Measurements from ENCODE around the gene LARGE1.

Gene LARGE1

GRCh38 chr22:33772745-33773144, 147.5 kb downstream of the LARGE1 start:
- DNase-seq (ENCODE audit: low read depth), result no peak

DNA sequence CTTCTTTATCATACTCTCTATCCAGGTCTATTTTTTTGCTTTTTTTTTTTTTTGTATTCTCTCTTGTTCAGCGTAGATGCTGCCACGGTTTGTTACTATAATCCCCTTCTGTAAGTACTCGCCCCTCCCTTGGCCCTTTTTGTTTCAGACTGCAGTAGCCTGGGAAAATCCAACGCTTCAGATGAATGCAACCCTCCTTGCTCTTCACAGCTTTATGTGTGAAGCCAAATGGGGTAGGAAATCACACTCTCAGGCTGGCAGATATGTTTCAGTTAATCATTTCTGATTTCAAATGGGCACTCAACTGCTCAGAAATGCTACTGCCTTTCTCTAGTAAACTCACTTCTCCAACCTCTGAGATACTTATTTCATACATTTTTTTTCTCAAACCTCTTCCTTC, 149.1 kb downstream of the LARGE1 start:
- DNase-seq (ENCODE audit: low read depth), result no peak

GRCh38 chr22:33770723-33771122, 149.6 kb downstream of the LARGE1 start:
- DNase-seq (ENCODE audit: low read depth), result no peak

DNA sequence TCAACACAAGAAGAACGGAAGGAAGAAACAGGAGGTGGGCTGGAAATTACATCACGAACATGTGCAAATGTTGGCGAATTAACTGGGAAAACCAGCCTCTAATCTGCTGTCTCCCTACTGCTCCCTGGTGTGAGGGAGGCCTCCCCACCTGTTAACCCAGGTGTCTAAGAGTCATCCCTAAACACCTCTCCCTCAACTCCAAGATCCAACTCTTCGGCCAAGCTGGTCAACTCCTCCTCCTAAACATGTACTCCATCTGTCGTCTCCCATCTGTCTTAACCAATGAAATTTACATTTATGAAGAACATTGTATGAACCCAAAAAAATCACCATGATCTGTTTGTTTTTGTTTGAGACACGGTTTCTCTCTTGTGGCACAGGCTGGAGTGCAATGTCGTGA, 154.2 kb downstream of the LARGE1 start:
- no peak for DNase-seq (ENCODE audit: low read depth)

GRCh38 chr22:33758961-33759360, 161.3 kb downstream of the LARGE1 start:
- no peak for DNase-seq (ENCODE audit: low read depth)

DNA sequence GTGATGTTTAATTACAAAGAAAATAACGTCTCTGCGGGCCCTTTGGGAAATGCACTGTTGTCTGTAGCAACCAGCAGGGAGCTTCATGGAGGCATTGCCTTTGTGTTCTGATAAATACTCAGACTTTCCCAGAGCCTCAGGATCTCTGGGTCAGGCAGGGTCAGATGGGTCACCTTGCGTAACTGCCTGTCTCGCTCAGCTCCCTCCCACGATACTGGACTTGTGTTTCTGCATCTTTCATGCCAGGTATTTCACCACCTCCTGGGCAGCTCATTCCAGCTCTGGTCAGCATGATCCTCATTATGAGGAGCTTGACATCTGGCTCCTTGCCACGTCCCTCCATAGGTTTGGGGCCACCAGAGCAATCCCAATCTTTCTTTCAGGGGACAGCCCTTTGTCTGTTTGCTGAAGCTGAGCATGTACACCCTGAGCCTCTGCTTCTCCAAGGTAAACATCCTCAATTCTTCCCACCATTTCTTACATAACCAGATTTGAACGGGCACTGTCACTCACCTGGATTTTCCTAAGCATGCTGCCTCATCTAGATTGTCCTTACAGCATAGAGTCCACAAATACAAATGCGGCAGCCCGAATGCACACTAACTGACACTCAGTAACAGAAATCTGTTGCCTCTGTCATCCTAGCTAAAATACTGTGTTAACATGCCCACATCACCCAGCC, 162.3 kb downstream of the LARGE1 start:
- no peak for DNase-seq (ENCODE audit: low read depth)

DNA sequence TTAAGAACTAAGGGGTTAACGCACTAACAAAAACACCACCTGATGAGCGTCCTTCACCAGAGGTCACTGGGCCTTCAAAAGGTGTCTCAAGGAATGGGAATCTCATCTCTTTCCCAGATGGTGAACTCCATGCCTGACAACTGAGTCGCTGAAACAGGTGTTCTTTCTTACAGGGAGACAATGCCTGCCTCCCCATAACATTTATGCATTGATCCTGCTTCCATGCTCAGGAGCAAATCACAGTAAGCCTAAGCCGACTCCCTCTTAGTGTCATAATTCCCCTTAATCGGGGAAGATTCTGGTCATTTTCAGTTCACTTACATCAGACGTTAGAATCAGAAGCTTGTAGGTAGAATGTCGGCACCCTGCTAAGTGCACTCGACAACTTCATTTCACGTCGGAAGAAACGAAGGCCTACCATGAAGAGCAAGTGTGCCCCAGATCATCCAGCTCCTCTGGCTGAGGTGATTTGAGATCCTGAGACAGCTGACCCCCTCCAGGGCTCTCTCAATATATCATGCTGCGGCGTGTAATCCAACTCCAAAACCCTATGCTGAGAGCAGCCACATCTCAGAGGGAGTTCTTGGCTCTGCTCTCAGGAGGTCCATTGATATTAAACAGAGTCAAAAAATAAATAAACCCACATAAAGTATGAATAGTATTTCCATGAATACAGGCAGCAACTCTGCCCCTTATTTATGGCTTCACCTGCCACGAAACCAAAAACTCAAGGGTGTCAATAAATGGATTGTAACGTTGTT, 163.1 kb downstream of the LARGE1 start:
- no peak for DNase-seq (ENCODE audit: low read depth)

GRCh38 chr22:33756508-33756949, 163.7 kb downstream of the LARGE1 start:
- DNase-seq (ENCODE audit: low read depth), result no peak

DNA sequence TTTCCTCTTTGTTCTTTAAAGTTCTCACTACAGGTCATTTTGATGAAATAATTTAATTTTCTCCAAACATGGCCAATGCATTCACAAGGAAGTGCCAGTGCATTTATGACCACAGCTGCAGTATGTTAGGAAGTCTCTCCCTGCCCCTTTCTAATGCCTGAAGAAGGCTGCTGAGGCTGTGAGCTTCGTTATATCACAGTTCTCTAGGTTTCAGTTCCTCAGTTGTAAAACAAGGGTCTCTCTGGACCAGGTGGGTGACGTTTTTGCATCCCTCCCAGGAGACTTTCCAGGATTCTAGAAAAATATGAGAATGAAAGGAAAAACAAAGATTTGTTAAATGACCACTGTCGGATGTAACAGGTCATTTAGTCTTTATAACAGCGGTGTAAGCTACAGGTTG, 171.6 kb downstream of the LARGE1 start:
- no peak for DNase-seq (ENCODE audit: low read depth)

DNA sequence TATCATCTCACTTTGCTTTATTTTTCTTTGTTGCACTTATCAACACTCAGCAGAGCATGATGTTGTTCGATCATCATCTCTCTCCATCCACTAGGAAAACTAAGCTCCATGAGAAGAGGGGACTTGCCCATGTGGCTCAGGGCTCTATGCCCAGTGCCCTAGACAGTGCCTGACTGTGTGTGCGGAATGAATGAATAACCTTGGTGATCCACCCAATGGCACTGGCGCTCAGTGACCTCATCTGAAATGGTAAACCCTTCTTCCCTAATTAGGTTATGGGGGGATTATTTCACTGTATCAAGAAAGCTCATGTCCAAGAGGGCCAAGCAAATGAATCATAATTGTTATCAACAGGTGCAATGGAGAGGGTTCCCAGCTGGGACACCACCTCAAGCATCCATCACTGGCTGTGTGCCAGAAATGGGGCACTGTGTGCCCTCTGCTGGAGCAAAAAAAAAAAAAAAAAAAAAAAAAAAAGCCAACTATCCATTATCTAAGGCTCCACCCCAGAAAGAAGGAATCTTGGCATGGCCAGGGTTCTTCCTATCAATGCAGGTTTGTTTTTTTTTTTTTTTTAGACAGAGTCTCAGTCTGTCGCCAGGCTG, 172.6 kb downstream of the LARGE1 start:
- no peak for DNase-seq (ENCODE audit: low read depth)

GRCh38 chr22:33747029-33747428, 173.2 kb downstream of the LARGE1 start:
- no peak for DNase-seq (ENCODE audit: low read depth)

DNA sequence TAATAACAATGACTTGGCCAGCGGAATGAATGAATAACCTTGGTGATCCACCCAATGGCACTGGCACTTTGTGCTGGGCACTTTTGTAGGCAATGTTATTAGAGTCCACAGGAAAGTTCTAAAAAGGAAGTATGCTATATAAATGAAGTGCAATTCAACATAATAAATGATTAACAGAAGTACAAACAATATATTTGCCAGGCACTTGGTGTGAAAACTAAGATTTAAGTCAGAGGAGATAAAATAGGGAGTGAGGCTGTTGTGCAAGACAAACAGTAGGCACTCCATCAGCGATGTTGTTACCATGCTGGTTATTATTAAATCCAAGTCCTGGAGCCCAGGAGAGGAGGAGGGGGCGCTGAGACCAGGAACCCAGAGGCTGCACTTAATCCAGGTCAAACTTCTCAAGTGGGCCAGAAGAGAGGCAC, 173.8 kb downstream of the LARGE1 start:
- no peak for DNase-seq (ENCODE audit: low read depth)

- DNase-seq (ENCODE audit: low read depth), result no peak
These were observed 174.8 kb downstream of the LARGE1 start for GRCh38 chr22:33745501-33745900.

DNA sequence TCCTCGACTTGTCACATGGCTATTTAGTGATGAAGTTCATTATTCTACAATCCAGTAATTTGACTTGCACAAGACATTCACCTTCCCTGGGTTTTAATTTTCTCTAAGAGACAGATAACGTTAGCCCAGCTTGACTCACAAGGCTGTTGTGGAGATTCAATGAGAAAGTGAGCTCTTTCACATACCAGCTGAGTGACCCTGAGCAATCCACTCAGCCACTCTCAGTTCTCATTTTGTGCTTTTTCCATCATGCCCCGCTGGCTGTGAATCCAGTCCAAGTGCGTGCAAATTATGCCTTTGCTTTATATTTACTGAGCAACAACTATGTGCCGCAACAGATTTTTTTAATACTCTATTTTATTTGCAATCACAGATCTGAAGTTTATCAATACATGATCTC, 176.5 kb downstream of the LARGE1 start:
- no peak for DNase-seq (ENCODE audit: low read depth)

DNA sequence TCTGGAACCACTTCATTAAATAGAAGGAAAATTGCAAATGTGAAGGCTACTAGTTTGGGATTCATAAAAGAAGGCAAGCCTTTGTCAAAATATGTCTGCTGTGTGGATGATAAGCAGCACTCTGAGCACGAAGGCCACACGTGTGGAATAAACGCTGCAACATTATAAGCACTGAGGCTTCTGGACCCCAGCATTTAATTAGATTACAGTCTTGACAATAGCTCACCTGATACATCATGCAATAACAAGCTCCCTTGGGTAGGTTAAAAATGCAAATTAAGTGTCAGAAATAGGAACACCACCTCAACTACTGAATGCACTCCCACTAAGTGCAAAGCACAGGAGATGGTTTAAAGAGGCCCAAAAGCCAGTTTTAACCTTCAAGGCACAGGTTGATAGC, 179.3 kb downstream of the LARGE1 start:
- DNase-seq (ENCODE audit: low read depth), result no peak

DNA sequence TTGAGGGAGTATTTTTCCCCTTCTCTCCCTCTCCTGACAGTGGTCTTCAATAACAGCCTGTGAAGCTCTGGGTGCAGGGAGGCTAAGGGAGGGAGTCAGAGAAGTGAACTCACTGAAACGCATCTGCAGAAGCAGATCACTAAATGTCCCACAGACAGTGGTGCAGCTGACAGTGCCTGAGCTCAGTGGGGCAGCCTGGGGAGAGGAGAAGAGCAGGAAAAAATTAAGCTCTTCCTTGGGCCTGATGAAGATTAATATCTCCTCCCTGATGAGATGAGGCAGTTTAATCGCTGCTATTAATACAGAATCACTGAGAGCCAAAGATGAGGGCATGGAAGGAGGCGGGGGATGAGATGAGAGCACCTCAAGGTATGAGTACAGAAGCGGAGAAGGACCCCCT, 180.8 kb downstream of the LARGE1 start:
- no peak for DNase-seq (ENCODE audit: low read depth)

GRCh38 chr22:33737662-33738061, 182.6 kb downstream of the LARGE1 start:
- no peak for DNase-seq (ENCODE audit: low read depth)

- DNase-seq (ENCODE audit: low read depth), result no peak
These were observed 184.3 kb downstream of the LARGE1 start for GRCh38 chr22:33735978-33736377.

DNA sequence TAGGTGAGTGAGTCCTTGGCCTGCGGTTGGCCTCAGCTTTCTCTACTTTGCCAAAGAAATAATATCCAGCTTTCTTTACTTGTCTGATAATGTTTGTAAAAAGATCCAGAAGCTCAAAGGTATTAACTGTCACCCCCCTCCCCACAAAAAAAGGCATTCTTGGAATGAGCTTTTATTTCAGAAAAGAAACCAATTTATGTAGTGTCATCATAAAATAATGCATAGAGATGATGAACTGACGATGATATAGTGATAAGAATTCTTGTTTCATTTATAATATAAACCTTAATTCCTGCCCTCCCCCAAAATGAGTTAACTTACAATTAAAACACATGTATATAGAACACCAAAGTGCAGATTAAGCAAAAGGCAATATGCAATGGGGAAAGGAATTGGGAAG, 191.4 kb downstream of the LARGE1 start:
- DNase-seq (ENCODE audit: low read depth), result no peak

- DNase-seq (ENCODE audit: low read depth), result no peak
These were observed 194.0 kb downstream of the LARGE1 start for GRCh38 chr22:33726294-33726734.

DNA sequence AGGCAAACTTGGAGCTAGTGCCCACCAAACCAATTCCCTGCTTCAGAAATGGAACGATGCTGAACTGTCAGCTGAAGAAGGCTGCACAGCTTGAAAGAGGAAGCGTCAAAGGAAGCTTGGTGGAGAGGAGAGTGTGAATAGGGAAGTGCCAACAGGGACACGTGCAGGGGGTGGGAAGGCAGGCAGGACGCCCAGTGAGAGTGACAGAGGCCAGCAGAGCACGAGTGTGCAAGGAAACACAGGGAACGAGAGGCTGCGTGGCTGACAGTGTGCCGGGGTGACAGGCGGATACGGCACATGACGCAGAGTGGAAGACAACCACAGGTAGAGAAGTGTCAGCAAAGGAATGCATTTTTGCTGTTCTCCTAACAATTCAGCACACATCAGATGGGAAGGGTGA, 196.4 kb downstream of the LARGE1 start:
- DNase-seq (ENCODE audit: low read depth), result no peak

DNA sequence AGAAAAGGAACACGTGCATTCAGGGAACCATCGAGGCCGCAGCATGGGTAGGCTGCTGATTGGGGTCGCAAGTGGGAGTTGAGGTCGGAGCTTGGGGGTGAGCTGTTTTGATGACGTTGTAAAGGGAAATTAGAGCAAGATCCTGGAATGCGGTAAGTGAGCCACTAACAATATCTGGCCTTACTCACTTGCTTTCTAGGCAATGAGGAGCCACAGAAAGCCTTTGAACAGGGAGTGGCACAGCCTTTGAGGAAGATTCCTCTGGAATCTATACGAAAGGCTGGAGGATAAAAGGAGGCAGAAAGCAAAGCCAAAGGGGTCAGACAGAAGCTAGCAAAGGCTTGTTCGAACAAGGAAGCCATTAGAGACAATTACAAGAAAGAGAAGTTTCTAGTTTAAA, 197.5 kb downstream of the LARGE1 start:
- DNase-seq (ENCODE audit: low read depth), result no peak

DNA sequence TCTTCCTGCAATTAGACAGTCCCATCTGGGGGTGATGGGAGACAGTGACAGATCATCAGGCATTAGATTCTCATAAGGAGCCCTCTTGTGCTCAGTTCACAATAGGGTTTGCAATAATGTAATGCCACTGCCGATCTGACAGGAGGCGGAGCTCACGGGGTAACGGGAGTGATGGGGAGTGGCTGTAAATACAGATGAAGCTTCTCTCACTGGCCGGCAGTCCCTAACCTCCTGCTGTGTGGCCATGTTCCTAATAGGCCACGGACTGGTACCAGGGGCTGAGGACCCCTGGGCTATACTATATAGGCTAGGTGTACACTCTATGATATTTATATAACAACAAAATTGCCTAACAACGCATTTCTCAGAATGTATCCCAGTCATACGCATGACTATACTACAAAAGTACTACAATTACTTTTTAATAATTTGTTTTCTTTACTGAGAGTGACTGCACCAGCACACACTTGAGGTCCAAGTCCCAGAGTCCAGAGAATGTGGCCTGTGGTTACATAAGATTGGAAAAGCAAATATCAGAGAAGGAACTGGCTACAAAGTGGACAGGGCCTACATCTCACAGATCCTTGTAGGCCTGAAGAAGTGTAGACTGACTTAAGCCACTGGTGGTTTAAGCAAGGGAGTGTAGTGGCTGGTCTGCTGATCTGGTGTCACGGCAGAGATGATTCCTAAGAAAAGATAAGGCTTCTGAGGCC, 200.0 kb downstream of the LARGE1 start:
- no peak for DNase-seq (ENCODE audit: low read depth)

Data from HS-27A (cell line).